Measurements from ENCODE around the gene OR2H2.
A peak's percentile ranks its signal among the peaks of the same experiment; 100 is the strongest.

Gene OR2H2

GRCh38 chr6:29631209-29631810 is 46.4 kb downstream of the OR2H2 start:
- DNase-seq: no peak

- DNase-seq: peak; percentile 43
Measured at GRCh38 chr6:29631860-29632731, 47.2 kb downstream of the OR2H2 start.

GRCh38 chr6:29632789-29633533 is 48.0 kb downstream of the OR2H2 start, which contains the start of gene GABBR1:
TSS of gene GABBR1 (minus strand) at chr6:29633183. CDS start at chr6:29632385, 798 bp downstream.
- peak; percentile 54 for DNase-seq

GRCh38 chr6:29633534-29633905 is 48.6 kb downstream of the OR2H2 start:
- DNase-seq: no peak

DNA sequence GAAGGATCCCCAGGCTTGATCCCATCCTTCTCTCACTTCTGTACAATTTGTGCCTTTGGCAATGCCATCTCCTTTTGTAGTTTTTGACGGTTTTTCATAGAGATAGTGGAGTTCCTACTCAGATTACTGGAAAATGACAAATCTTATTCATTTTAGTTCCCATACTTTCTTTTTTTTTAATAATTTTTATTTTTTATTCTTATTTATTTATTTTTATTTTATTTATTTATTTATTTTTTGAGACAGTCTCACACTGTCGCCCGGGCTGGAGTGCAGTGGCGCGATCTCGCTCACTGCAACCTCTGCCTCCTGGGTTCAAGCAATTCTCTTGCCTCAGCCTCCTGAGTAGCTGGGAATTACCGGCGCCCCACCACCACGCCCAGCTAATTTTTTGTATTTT is 52.3 kb downstream of the OR2H2 start:
- DNase-seq: no peak
